Neural cell (in vitro differentiated cells): ENCODE results near the gene RALGPS2. TPM values are rescaled to one million over a fixed set of nuclear protein-coding genes. Genes with fewer than 3 reads are reported as not detected.

Experiments used
- H2AFZ ChIP-seq: fragments of 200-600, 300-800 bp; sonication (generic), shearing (Covaris generic); 2 replicates; pipeline ENCODE4 v1.6.0; 2014; ENCODE audit warnings: low read depth, mild to moderate bottlenecking, antibody characterized with exemption, low read length, moderate library complexity
- H3F3A ChIP-seq: fragments of 200-600 bp; shearing (Covaris generic); 2 replicates; pipeline ENCODE4 v1.6.1; 2016; ENCODE audit warnings: mild to moderate bottlenecking, moderate library complexity, mixed read lengths, antibody characterized with exemption, low read length; ENCODE audit not compliant: insufficient read depth, poor library complexity, severe bottlenecking
- H3K27ac ChIP-seq: fragments of 200-600, 300-800 bp; sonication (generic), shearing (Covaris generic); 2 replicates; pipeline ENCODE4 v1.5.1; 2014; ENCODE audit warnings: mild to moderate bottlenecking, low read length, moderate library complexity
- H3K27me3 ChIP-seq: fragments of 300-800, 200-600 bp; sonication (generic), shearing (Covaris generic); 2 replicates; pipeline ENCODE4 v1.6.0; 2014; ENCODE audit warnings: mild to moderate bottlenecking, low read depth, low read length, moderate library complexity; ENCODE audit not compliant: insufficient read depth
- H3K36me3 ChIP-seq: fragments of 300-800, 200-600 bp; sonication (generic), shearing (Covaris generic); 2 replicates; pipeline ENCODE4 v1.5.1; 2014; ENCODE audit warnings: mild to moderate bottlenecking, antibody characterized with exemption, low read length, moderate library complexity; ENCODE audit not compliant: insufficient read depth
- H3K4me2 ChIP-seq: fragments of 300-800, 200-600 bp; sonication (generic), shearing (Covaris generic); 2 replicates; pipeline ENCODE4 v1.6.0; 2014; ENCODE audit warnings: mild to moderate bottlenecking, low read length
- H3K4me3 ChIP-seq: fragments of 300-800, 200-600 bp; sonication (generic), shearing (Covaris generic); 2 replicates; pipeline ENCODE4 v1.5.1; 2014; ENCODE audit warnings: mild to moderate bottlenecking, low read length, moderate library complexity
- H3K79me2 ChIP-seq: fragments of 200-600 bp; shearing (Covaris generic); replicated peaks from 2 replicates; pipeline ENCODE4 v1.6.0; 2014; ENCODE audit warnings: mild to moderate bottlenecking, low read length, moderate library complexity; ENCODE audit not compliant: insufficient read depth
- H3K9ac ChIP-seq: fragments of 300-800, 200-600 bp; sonication (generic), shearing (Covaris generic); 2 replicates; pipeline ENCODE4 v1.6.1; 2016; ENCODE audit warnings: mild to moderate bottlenecking, low read length, mixed read lengths
- H3K9me2 ChIP-seq: fragments of 200-600 bp; shearing (Covaris generic); 2 replicates; pipeline ENCODE4 v1.6.1; 2016; ENCODE audit warnings: mild to moderate bottlenecking, low read length, mixed read lengths; ENCODE audit not compliant: insufficient read depth
- H3K9me3 ChIP-seq: fragments of 200-600, 300-800 bp; sonication (generic), shearing (Covaris generic); 2 replicates; pipeline ENCODE4 v1.6.1; 2016; ENCODE audit warnings: mild to moderate bottlenecking, mixed run types, low read length, moderate library complexity, mixed read lengths
- H4K20me1 ChIP-seq: fragments of 200-600 bp; shearing (Covaris generic); 2 replicates; pipeline ENCODE4 v1.6.1; 2016; ENCODE audit warnings: mild to moderate bottlenecking, mixed run types; ENCODE audit not compliant: insufficient read depth
- CTCF ChIP-seq: fragments of 450-650 bp; IDR thresholded peaks from 2 replicates; pipeline ENCODE4 v1.5.1; 2014; ENCODE audit warnings: antibody characterized with exemption, mild to moderate bottlenecking, moderate library complexity; ENCODE audit not compliant: poor library complexity, severe bottlenecking
- EP300 ChIP-seq: fragments of 450-650 bp; conservative IDR thresholded peaks from 2 replicates; pipeline ENCODE4 v1.6.1; 2014; ENCODE audit warnings: antibody characterized with exemption, mild to moderate bottlenecking, moderate library complexity; ENCODE audit not compliant: poor library complexity, severe bottlenecking
- EZH2 ChIP-seq: fragments of 200-600, 300-800 bp; shearing (Covaris generic), sonication (generic); IDR thresholded peaks from 2 replicates; pipeline ENCODE4 v1.6.1; 2014; ENCODE audit warnings: antibody characterized with exemption, low read length, borderline replicate concordance, mild to moderate bottlenecking; ENCODE audit not compliant: insufficient read depth, poor library complexity, severe bottlenecking
- MXI1 ChIP-seq: fragments of 450-650 bp; conservative IDR thresholded peaks from 2 replicates; pipeline ENCODE4 v1.6.1; 2014; ENCODE audit warnings: antibody characterized with exemption, mild to moderate bottlenecking; ENCODE audit not compliant: poor library complexity, severe bottlenecking
- POLR2AphosphoS5 ChIP-seq: IDR thresholded peaks from 2 replicates; pipeline ENCODE4 v1.6.1; 2012
- RAD21 ChIP-seq: fragments of 450-650 bp; conservative IDR thresholded peaks from 2 replicates; pipeline ENCODE4 v1.6.1; 2014; ENCODE audit warnings: antibody characterized with exemption, mild to moderate bottlenecking, moderate library complexity
- REST ChIP-seq: IDR thresholded peaks from 2 replicates; pipeline ENCODE4 v1.6.1; 2012; ENCODE audit warnings: borderline replicate concordance
- SMC3 ChIP-seq: fragments of 450-650 bp; conservative IDR thresholded peaks from 2 replicates; pipeline ENCODE4 v1.6.1; 2014; ENCODE audit warnings: antibody characterized with exemption, mild to moderate bottlenecking, moderate library complexity; ENCODE audit not compliant: poor library complexity
- TAF1 ChIP-seq: IDR thresholded peaks from 2 replicates; pipeline ENCODE4 v1.6.1; 2012; ENCODE audit warnings: low read depth
- polyA plus RNA-seq: library from polyadenylated mRNA; depleted of rRNA; stranded (reverse); fragments of >200 nt; gene quantifications from 2 replicates; pipeline ENCODE4 v1.2.3, GENCODE V29; 2014

Gene RALGPS2
- polyA plus RNA-seq, 1 donor from 2014 or later: 26.6 TPM

DNA sequence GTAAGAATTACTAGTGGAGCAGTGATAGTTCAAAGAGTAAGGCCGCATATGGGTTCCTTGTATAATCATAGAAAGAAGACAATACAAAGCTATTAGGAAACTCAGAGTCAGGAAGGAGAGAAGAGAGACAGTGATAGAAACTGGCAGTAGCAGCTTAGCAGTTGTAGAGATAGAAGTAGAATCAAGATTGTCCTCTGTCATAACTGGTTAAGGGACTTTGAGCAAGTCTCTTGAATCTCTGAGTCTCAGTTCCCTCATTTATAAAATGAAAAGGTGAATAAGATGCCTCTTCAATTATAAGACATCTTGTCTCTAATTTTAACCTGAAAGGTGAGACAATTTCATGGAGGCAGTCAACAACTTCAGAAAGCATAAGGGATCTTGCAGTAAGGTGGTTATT, 6.5 kb upstream of the RALGPS2 start:
- Histone ChIP-seq H3F3A (no peaks in the 10 kb centered on the region), H3K9me3 (no peaks in the 10 kb centered on the region), H3K36me3 (no peaks in the 10 kb centered on the region), H3K4me3 (no peak overlapping the region), H2AFZ (no peak overlapping the region), H3K9ac (no peak overlapping the region), H3K27ac (no peak overlapping the region), H3K9me2 (no peaks in the 10 kb centered on the region), H4K20me1 (no peaks in the 10 kb centered on the region), H3K27me3 (no peaks in the 10 kb centered on the region), H3K4me2 (no peak overlapping the region), H3K79me2 (no peaks in the 10 kb centered on the region)
- TF ChIP-seq EZH2 (no peak), CTCF (no peak), MXI1 (no peak), EP300 (no peak), SMC3 (no peak), RAD21 (no peak), TAF1 (no peak), POLR2AphosphoS5 (no peak), REST (no peak)

- Histone ChIP-seq H3K9me3 (no peaks in the 10 kb centered on the region), H4K20me1 (no peaks in the 10 kb centered on the region), H3K4me3 (no peak overlapping the region), H3K9me2 (no peaks in the 10 kb centered on the region), H3K27me3 (no peaks in the 10 kb centered on the region), H3K9ac (no peak overlapping the region), H3F3A (no peaks in the 10 kb centered on the region), H3K36me3 (no peaks in the 10 kb centered on the region), H2AFZ (no peak overlapping the region), H3K27ac (no peak overlapping the region), H3K79me2 (peaks cover 21% of the 10 kb centered on the region), H3K4me2 (no peak overlapping the region)
- TF ChIP-seq CTCF: no peak
- no peak for TF ChIP-seq EP300
- TF ChIP-seq TAF1: no peak
- no peak for TF ChIP-seq MXI1
- no peak for TF ChIP-seq REST
- TF ChIP-seq EZH2: no peak
- TF ChIP-seq POLR2AphosphoS5: no peak
- no peak for TF ChIP-seq RAD21
- no peak for TF ChIP-seq SMC3
Measured at GRCh38 chr1:178723546-178723945, 1.5 kb upstream of the RALGPS2 start.
